Stimulated activated CD4-positive, alpha-beta T cell treated with anti-CD3 and anti-CD28 coated beads, TNF-alpha, amount 100 ng/mL, for 4 hours (primary cell): Measurements from ENCODE around the gene CMTM7.
"Not testable (repeated sequence)": the region's sequence is repeated elsewhere in the genome, so short reads cannot be mapped to it uniquely, and the experiment has no call there.

Experiments used
- DNase-seq, 3 experiments: peaks; one replicate each; pipeline ENCODE4 v3.0.0-alpha.2; 2020; ENCODE audit warnings: low read depth in 3 of 3

CMTM7 gene

GRCh38 chr3:32459450-32459849 lies 67.8 kb downstream of the CMTM7 start:
- no peak for DNase-seq

- DNase-seq, result peak in 2 of 3 experiments; percentile 24 to 37
These were observed 68.5 kb downstream of the CMTM7 start for GRCh38 chr3:32460031-32460749.

- not testable (repeated sequence) for DNase-seq
These were observed 69.3 kb downstream of the CMTM7 start for GRCh38 chr3:32460817-32461496.

- DNase-seq, result not testable (repeated sequence)
These were observed 70.7 kb downstream of the CMTM7 start for GRCh38 chr3:32462191-32462986.

GRCh38 chr3:32463415-32463814 lies 71.8 kb downstream of the CMTM7 start:
- not testable (repeated sequence) for DNase-seq

- not testable (repeated sequence) for DNase-seq
These were observed 73.1 kb downstream of the CMTM7 start for GRCh38 chr3:32464726-32465125.

- not testable (repeated sequence) for DNase-seq
These were observed 75.2 kb downstream of the CMTM7 start for GRCh38 chr3:32466808-32467207.

GRCh38 chr3:32467333-32468070 lies 75.8 kb downstream of the CMTM7 start:
- DNase-seq, result peak; percentile 61 to 65 (median 63)

GRCh38 chr3:32469151-32469874 lies 77.7 kb downstream of the CMTM7 start:
- no peak for DNase-seq

- DNase-seq, result no peak
These were observed 78.7 kb downstream of the CMTM7 start for GRCh38 chr3:32470362-32470761.

GRCh38 chr3:32471246-32471645 lies 79.6 kb downstream of the CMTM7 start:
- DNase-seq, result no peak

GRCh38 chr3:32472151-32472550 lies 80.5 kb downstream of the CMTM7 start:
- DNase-seq, result not testable (repeated sequence)

- DNase-seq, result no peak
These were observed 82.5 kb downstream of the CMTM7 start for GRCh38 chr3:32474201-32474600.

- no peak for DNase-seq
These were observed 89.0 kb downstream of the CMTM7 start for GRCh38 chr3:32480604-32481003.

- no peak for DNase-seq
These were observed 90.4 kb downstream of the CMTM7 start for GRCh38 chr3:32481791-32482631.

- DNase-seq, result no peak
These were observed 91.0 kb downstream of the CMTM7 start for GRCh38 chr3:32482693-32483092.

GRCh38 chr3:32483772-32484171 lies 92.1 kb downstream of the CMTM7 start:
- no peak for DNase-seq

- DNase-seq, result no peak
These were observed 92.8 kb downstream of the CMTM7 start for GRCh38 chr3:32484436-32484835.

- DNase-seq, result no peak
These were observed 96.3 kb downstream of the CMTM7 start for GRCh38 chr3:32487781-32488473.
